ENCODE measurements around the gene PDE6H.
A peak's percentile ranks its signal among the peaks of the same experiment; 100 is the strongest.

The PDE6H gene

GRCh38 chr12:15000575-15000974 lies 27.7 kb downstream of the PDE6H start (continued):
- TF ChIP-seq, protein P1, sequence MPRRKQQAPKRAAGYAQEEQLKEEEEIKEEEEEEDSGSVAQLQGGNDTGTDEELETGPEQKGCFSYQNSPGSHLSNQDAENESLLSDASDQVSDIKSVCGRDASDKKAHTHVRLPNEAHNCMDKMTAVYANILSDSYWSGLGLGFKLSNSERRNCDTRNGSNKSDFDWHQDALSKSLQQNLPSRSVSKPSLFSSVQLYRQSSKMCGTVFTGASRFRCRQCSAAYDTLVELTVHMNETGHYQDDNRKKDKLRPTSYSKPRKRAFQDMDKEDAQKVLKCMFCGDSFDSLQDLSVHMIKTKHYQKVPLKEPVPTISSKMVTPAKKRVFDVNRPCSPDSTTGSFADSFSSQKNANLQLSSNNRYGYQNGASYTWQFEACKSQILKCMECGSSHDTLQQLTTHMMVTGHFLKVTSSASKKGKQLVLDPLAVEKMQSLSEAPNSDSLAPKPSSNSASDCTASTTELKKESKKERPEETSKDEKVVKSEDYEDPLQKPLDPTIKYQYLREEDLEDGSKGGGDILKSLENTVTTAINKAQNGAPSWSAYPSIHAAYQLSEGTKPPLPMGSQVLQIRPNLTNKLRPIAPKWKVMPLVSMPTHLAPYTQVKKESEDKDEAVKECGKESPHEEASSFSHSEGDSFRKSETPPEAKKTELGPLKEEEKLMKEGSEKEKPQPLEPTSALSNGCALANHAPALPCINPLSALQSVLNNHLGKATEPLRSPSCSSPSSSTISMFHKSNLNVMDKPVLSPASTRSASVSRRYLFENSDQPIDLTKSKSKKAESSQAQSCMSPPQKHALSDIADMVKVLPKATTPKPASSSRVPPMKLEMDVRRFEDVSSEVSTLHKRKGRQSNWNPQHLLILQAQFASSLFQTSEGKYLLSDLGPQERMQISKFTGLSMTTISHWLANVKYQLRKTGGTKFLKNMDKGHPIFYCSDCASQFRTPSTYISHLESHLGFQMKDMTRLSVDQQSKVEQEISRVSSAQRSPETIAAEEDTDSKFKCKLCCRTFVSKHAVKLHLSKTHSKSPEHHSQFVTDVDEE (CRISPR knock-in tag; IDR thresholded peaks at IDR 0.05), result no peak
- TF ChIP-seq CREB5 (CRISPR knock-in tag; IDR thresholded peaks at IDR 0.05; ENCODE audit: low read depth) (no peak), GLIS3 (CRISPR knock-in tag; IDR thresholded peaks at IDR 0.05) (no peak), ZFP3 (CRISPR knock-in tag; IDR thresholded peaks at IDR 0.05) (no peak), ESRRG (CRISPR knock-in tag; IDR thresholded peaks at IDR 0.05) (no peak), ZNF70 (CRISPR knock-in tag; IDR thresholded peaks at IDR 0.05) (no peak)

DNA sequence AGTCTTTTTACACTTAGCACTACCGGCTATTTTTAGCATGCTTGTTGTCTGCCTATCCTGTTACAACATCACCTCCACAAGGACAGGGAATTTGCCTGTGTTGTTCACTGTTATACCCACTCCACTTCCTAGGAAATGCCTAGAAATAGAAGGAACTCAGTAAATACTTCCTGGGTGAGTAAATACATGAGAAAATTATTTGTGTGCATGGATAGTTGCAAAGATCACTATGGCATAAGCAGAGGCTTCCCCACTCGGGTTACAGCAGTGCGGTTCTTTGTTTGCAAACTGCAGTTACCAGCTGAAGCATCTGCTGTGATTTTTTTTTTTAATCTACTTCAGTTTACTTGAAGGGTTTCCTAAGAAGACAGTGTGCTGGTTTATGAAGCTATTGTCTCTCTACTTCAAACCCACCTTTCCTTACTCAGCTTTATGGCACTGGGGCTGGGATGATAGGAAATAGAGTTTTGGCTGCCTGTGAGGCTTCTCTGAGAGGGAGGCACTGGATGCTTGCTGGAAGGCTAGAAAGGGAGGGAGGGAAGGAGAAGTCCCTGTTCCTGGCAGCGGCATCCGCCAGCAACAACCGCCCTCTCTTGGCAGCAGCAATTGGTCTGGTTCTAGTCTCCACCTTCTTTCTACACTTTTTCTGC lies 29.0 kb downstream of the PDE6H start:
- TF ChIP-seq CSDC2 (CRISPR knock-in tag; IDR thresholded peaks at IDR 0.05), result no peak
- TF ChIP-seq, protein P2, sequence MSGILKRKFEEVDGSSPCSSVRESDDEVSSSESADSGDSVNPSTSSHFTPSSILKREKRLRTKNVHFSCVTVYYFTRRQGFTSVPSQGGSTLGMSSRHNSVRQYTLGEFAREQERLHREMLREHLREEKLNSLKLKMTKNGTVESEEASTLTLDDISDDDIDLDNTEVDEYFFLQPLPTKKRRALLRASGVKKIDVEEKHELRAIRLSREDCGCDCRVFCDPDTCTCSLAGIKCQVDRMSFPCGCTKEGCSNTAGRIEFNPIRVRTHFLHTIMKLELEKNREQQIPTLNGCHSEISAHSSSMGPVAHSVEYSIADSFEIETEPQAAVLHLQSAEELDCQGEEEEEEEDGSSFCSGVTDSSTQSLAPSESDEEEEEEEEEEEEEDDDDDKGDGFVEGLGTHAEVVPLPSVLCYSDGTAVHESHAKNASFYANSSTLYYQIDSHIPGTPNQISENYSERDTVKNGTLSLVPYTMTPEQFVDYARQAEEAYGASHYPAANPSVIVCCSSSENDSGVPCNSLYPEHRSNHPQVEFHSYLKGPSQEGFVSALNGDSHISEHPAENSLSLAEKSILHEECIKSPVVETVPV (CRISPR knock-in tag; IDR thresholded peaks at IDR 0.05), result no peak
- no peak for TF ChIP-seq GLIS3 (CRISPR knock-in tag; IDR thresholded peaks at IDR 0.05)
- TF ChIP-seq, protein P3, sequence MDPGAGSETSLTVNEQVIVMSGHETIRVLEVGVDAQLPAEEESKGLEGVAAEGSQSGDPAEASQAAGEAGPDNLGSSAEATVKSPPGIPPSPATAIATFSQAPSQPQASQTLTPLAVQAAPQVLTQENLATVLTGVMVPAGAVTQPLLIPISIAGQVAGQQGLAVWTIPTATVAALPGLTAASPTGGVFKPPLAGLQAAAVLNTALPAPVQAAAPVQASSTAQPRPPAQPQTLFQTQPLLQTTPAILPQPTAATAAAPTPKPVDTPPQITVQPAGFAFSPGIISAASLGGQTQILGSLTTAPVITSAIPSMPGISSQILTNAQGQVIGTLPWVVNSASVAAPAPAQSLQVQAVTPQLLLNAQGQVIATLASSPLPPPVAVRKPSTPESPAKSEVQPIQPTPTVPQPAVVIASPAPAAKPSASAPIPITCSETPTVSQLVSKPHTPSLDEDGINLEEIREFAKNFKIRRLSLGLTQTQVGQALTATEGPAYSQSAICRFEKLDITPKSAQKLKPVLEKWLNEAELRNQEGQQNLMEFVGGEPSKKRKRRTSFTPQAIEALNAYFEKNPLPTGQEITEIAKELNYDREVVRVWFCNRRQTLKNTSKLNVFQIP (CRISPR knock-in tag; IDR thresholded peaks at IDR 0.05; ENCODE audit: borderline replicate concordance, low read depth), result no peak
- ATAC-seq, result peak; percentile 74

DNA sequence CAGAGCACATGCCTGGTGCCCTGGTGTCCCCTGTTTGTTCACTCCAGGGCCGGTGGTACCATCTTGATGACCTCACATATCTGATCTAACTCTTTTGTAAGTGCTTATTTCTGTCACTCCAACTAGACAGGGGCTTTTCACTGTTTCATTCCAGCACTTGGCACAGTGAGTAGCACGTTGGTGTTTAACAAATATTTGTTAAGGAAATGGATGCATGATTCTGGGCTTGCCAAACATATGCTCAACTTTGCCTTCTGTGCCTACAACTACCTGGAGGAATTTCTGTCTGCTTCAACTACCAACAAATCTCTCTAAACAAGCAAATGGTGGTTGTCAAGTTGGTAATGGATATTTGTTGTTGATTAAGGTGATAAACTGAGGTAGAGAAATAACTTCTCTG lies 31.6 kb downstream of the PDE6H start:
- no peak for ATAC-seq

More for the DNA sequence above, 31.6 kb downstream of the PDE6H start:
- TF ChIP-seq SNAI2 (CRISPR knock-in tag; IDR thresholded peaks at IDR 0.05) (no peak), CSDC2 (CRISPR knock-in tag; IDR thresholded peaks at IDR 0.05) (no peak), ZFP30 (CRISPR knock-in tag; IDR thresholded peaks at IDR 0.05) (no peak), ZNF8 (CRISPR knock-in tag; IDR thresholded peaks at IDR 0.05) (no peak), ISL1 (CRISPR knock-in tag; IDR thresholded peaks at IDR 0.05) (no peak), ZNF70 (CRISPR knock-in tag; IDR thresholded peaks at IDR 0.05) (no peak), ZC3H10 (CRISPR knock-in tag; IDR thresholded peaks at IDR 0.05) (no peak), ESRRG (CRISPR knock-in tag; IDR thresholded peaks at IDR 0.05) (no peak), GLIS3 (CRISPR knock-in tag; IDR thresholded peaks at IDR 0.05) (no peak), TCF4 (CRISPR knock-in tag; IDR thresholded peaks at IDR 0.05; ENCODE audit: borderline replicate concordance) (no peak), RARB (CRISPR knock-in tag; IDR thresholded peaks at IDR 0.05) (no peak), ZFP3 (CRISPR knock-in tag; IDR thresholded peaks at IDR 0.05) (no peak), BACH2 (CRISPR knock-in tag; IDR thresholded peaks at IDR 0.05; ENCODE audit: borderline replicate concordance) (no peak)
- TF ChIP-seq, protein P1 (CRISPR knock-in tag; IDR thresholded peaks at IDR 0.05), result no peak
- TF ChIP-seq, protein P2 (CRISPR knock-in tag; IDR thresholded peaks at IDR 0.05), result no peak
- TF ChIP-seq, protein P4, sequence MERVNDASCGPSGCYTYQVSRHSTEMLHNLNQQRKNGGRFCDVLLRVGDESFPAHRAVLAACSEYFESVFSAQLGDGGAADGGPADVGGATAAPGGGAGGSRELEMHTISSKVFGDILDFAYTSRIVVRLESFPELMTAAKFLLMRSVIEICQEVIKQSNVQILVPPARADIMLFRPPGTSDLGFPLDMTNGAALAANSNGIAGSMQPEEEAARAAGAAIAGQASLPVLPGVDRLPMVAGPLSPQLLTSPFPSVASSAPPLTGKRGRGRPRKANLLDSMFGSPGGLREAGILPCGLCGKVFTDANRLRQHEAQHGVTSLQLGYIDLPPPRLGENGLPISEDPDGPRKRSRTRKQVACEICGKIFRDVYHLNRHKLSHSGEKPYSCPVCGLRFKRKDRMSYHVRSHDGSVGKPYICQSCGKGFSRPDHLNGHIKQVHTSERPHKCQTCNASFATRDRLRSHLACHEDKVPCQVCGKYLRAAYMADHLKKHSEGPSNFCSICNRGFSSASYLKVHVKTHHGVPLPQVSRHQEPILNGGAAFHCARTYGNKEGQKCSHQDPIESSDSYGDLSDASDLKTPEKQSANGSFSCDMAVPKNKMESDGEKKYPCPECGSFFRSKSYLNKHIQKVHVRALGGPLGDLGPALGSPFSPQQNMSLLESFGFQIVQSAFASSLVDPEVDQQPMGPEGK (CRISPR knock-in tag; IDR thresholded peaks at IDR 0.05; ENCODE audit: borderline replicate concordance), result no peak
